Endothelial cell of umbilical vein (primary cell): Measurements from ENCODE around the gene ADGRG2.
A peak's percentile ranks its signal among the peaks of the same experiment; 100 is the strongest.

ENCODE experiments used
- EZH2 ChIP-seq: IDR thresholded peaks from 2 replicates; pipeline ENCODE4 v1.6.1; 2012; ENCODE audit warnings: borderline replicate concordance, low read depth, mild to moderate bottlenecking, moderate library complexity, low read length, inconsistent platforms; ENCODE audit not compliant: severe bottlenecking
- FOS ChIP-seq: IDR thresholded peaks from 2 replicates; pipeline ENCODE4 v1.6.1; 2011; ENCODE audit warnings: mild to moderate bottlenecking, low read length, moderate library complexity, borderline replicate concordance; ENCODE audit not compliant: insufficient read depth
- JUN ChIP-seq: IDR thresholded peaks from 2 replicates; pipeline ENCODE4 v1.6.1; 2011; ENCODE audit warnings: borderline replicate concordance, low read depth; ENCODE audit not compliant: insufficient read length, insufficient read depth
- MYC ChIP-seq: IDR thresholded peaks from one replicate; pipeline ENCODE4 v1.6.1; 2011; ENCODE audit warnings: mild to moderate bottlenecking, low read depth, low read length
- POLR2A ChIP-seq: IDR thresholded peaks from 2 replicates; pipeline ENCODE4 v1.6.1; 2012; ENCODE audit warnings: low read depth, mild to moderate bottlenecking, control low read depth, low read length
- POLR2AphosphoS5 ChIP-seq: IDR thresholded peaks from 2 replicates; pipeline ENCODE4 v1.6.1; 2012; ENCODE audit warnings: low read depth, mild to moderate bottlenecking, control low read depth, low read length, moderate library complexity; ENCODE audit not compliant: insufficient read depth
- TF ChIP-seq, protein P1 (sequence below), 2 donors: IDR thresholded peaks; 1 replicate in 1 of 2; 2 replicates in 1 of 2; pipeline ENCODE4 v1.5.1; 2011; ENCODE audit warnings: low read length in 2 of 2, mild to moderate bottlenecking in 2 of 2, moderate library complexity in 2 of 2, control low read depth in 1 of 2, inconsistent platforms in 1 of 2, low read depth in 1 of 2; ENCODE audit not compliant: insufficient read depth in 1 of 2; ENCODE audit errors: extremely low read depth in 1 of 2
- TF ChIP-seq, protein P2 (sequence below): IDR thresholded peaks from 2 replicates; pipeline ENCODE4 v1.6.1; 2011; ENCODE audit not compliant: insufficient read depth, insufficient read length

GRCh38 chrX:19017271-19017670, 105.0 kb downstream of the ADGRG2 start:
- TF ChIP-seq, protein P1, sequence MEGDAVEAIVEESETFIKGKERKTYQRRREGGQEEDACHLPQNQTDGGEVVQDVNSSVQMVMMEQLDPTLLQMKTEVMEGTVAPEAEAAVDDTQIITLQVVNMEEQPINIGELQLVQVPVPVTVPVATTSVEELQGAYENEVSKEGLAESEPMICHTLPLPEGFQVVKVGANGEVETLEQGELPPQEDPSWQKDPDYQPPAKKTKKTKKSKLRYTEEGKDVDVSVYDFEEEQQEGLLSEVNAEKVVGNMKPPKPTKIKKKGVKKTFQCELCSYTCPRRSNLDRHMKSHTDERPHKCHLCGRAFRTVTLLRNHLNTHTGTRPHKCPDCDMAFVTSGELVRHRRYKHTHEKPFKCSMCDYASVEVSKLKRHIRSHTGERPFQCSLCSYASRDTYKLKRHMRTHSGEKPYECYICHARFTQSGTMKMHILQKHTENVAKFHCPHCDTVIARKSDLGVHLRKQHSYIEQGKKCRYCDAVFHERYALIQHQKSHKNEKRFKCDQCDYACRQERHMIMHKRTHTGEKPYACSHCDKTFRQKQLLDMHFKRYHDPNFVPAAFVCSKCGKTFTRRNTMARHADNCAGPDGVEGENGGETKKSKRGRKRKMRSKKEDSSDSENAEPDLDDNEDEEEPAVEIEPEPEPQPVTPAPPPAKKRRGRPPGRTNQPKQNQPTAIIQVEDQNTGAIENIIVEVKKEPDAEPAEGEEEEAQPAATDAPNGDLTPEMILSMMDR (IDR thresholded peaks at IDR 0.05; ENCODE audit: extremely low read depth in 1 of 2, insufficient read depth in 1 of 2, low read depth in 1 of 2, low read length in 2 of 2): peak; percentile 13 to 22
- TF ChIP-seq POLR2AphosphoS5: no peak
- no peak for TF ChIP-seq FOS
- TF ChIP-seq, protein P2, sequence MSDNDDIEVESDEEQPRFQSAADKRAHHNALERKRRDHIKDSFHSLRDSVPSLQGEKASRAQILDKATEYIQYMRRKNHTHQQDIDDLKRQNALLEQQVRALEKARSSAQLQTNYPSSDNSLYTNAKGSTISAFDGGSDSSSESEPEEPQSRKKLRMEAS: no peak
- no peak for TF ChIP-seq EZH2
- TF ChIP-seq POLR2A: no peak
- TF ChIP-seq MYC: no peak
- TF ChIP-seq JUN: no peak
